Measurements from ENCODE around the gene MROH2A.

Gene MROH2A

DNA sequence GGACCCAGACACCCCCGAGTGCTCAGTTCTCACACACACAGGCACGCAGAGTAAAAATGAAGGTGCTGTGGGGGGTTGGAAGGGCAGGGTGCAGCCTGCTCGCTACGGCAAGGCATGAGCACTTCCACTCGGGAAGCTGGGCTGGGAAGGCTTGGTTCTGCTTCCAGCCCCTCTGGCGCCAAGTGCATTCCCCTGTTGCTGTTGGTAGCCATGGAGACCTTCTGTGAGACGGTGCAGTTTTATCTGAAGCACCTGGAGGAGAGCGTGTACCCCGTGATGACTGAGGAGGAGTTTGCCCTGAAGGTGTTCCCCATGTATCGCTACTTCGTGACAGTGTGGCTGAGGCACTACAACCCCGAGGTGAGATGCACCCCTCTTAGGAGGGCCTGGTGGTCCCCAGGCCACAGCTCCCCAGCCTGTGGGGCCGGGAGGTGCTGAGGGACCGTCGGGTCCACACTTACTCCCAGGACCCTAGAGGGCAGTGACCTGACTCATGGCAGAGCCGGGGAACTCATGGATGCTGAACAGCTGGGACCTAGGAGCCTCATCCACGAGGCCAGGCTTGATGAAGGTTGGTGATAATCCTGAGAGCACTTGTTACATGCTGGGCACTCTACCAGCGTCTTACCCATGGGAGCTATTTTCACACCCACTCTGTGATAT, 15.5 kb downstream of the MROH2A start:
- TF ChIP-seq, protein P1, sequence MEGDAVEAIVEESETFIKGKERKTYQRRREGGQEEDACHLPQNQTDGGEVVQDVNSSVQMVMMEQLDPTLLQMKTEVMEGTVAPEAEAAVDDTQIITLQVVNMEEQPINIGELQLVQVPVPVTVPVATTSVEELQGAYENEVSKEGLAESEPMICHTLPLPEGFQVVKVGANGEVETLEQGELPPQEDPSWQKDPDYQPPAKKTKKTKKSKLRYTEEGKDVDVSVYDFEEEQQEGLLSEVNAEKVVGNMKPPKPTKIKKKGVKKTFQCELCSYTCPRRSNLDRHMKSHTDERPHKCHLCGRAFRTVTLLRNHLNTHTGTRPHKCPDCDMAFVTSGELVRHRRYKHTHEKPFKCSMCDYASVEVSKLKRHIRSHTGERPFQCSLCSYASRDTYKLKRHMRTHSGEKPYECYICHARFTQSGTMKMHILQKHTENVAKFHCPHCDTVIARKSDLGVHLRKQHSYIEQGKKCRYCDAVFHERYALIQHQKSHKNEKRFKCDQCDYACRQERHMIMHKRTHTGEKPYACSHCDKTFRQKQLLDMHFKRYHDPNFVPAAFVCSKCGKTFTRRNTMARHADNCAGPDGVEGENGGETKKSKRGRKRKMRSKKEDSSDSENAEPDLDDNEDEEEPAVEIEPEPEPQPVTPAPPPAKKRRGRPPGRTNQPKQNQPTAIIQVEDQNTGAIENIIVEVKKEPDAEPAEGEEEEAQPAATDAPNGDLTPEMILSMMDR (IDR thresholded peaks at IDR 0.05; ENCODE audit: insufficient read depth, low read depth, low read length, missing control alignments) = no peak
- H3K4me3 ChIP-seq (ENCODE audit: low read depth, low read length) = no peak overlapping the region
- DNase-seq (ENCODE audit: low read depth) = no peak

DNA sequence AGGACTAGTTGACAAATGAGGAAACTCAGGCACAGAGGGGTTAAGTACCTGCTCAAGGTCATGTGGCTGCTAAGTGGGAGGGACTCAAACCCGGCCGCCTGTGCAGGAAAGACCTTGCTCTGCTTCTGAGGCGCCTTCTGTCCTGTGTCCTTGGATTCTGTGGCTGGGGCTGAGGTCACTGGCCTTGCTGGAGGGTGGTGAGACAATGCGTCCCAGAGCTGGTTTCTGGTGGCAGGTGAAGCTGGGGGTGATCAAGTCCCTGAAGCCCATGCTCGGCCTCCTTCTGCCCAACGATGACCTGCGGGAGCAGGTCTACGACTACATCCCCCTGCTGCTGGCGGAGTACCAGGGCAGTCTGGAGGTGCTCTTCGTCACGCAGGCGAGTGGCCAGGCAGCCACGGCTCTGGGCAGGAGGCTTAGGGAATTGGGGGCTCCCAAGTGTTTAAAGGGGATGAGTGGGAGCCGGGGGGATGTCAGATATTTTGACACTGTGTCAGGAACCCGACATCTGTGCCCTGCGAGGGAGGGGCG, 16.1 kb downstream of the MROH2A start:
- TF ChIP-seq, protein P1 (IDR thresholded peaks at IDR 0.05; ENCODE audit: insufficient read depth, low read depth, low read length, missing control alignments) = no peak
- no peak for DNase-seq (ENCODE audit: low read depth)
- H3K4me3 ChIP-seq (ENCODE audit: low read depth, low read length) = no peak overlapping the region

DNA sequence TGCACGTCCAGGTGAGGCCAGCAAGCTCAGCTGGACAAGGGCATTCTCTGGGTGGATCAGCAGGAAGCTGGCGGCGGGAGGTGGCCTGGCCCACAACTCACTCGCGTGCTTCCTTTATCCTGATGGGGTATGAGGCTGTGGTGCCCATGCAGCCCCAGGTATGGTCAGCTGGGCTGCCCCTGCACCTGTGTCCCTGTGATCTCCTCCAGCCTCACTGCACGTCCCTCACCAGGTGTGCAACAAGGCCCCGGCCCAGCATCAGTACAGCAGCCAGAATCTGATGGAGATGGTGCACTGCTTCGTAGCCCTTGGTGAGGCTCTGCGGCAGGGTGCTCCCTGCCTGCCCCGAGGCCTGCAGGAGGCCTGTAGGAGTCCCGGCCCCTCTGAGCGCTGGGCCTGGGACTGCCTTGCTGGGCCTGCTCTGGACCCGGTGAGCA, 17.6 kb downstream of the MROH2A start:
- DNase-seq (ENCODE audit: low read depth) = no peak
- TF ChIP-seq, protein P1 (IDR thresholded peaks at IDR 0.05; ENCODE audit: insufficient read depth, low read depth, low read length, missing control alignments) = no peak

DNA sequence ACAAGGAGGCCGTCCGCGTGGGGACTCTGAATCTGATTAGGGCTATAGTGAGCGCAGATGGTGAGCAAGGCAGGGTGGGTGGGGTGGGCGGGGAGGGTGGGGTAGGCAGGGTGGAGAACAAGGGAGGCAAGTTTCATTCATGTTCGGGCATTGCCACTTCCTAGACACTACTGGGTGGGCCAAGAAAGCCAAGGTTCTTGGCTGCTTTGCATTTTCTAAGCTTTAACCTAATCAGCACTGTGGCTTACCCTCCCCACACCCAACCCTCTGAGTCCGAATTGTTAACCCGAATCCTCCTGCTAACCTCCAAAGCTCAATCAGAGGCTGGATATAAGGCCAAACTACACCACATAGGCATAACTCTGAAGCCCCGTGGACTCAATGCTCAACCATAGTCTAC, 18.1 kb downstream of the MROH2A start:
- TF ChIP-seq, protein P1 (IDR thresholded peaks at IDR 0.05; ENCODE audit: insufficient read depth, low read depth, low read length, missing control alignments) = no peak
- DNase-seq (ENCODE audit: low read depth) = no peak
- H3K4me3 ChIP-seq (ENCODE audit: low read depth, low read length) = no peak overlapping the region

More for the DNA sequence above, 17.6 kb downstream of the MROH2A start:
- no peak overlapping the region for H3K4me3 ChIP-seq (ENCODE audit: low read depth, low read length)

DNA sequence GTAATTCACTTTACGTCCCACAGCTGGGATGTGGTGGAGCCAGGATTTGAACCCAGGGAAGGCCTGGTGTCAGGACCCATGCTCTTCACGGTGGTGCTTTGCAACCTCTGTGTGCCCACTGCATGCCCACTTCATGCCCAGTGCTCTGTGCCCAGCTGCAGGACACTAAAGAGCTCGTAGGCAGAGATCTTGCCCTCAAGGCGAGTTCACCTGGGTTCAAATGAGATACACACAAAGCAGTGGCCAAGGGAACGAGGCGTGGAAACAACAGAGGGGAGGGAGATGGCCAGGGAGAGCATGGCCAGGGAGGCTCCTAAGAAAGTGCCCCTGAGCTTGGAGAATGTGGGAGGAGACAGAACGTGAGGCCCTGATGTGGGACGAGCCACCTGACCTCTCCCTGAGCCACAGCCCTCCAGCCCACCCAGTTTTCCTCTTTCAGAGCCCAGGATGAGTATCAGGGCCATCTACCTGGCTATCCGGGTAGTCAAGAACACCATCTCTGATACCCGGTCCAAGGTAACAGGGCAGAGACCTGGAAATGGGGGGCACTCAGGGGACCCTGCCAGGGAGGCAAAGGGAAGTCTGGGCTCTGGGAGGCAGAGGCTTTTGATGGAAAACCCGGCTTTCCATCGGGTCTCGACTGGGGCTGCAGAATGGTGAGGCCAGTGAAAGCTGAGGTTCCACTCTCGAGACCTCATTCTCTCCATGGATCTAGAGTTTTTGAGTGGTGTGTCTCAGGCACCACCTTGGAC, 20.4 kb downstream of the MROH2A start:
- no peak overlapping the region for H3K4me3 ChIP-seq (ENCODE audit: low read depth, low read length)
- no peak for DNase-seq (ENCODE audit: low read depth)
- TF ChIP-seq, protein P1 (IDR thresholded peaks at IDR 0.05; ENCODE audit: insufficient read depth, low read depth, low read length, missing control alignments) = no peak

DNA sequence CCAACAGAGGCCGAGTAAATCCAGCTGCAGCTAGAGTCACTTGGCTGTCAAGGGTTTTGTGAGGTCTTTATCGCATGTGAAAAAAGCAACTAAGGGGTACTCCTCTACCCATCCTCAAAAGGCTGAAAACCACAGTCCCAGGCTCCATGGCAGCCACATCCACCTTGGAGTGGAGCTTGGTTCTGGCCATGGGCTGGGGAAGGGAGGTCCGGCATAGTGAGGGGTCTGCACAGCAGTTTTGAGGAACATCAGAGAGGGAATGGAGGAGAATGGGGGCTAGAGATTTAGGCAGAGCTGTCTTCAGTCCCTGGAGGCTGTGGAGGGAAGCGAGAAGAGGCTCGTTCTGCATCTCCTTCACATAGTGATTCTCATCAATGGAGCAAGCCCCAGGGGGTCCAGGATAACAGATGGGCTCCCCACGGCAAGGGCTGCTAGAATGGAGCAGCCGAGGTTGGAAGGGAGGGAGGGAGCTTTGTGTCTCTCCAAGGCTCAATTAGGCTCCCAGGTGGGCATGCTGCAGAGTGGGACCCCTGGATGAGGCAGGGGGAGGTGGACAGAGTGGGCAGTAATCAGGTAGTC, 21.0 kb downstream of the MROH2A start:
- TF ChIP-seq, protein P1 (IDR thresholded peaks at IDR 0.05; ENCODE audit: insufficient read depth, low read depth, low read length, missing control alignments) = no peak
- no peak overlapping the region for H3K4me3 ChIP-seq (ENCODE audit: low read depth, low read length)
- DNase-seq (ENCODE audit: low read depth) = no peak
